ENCODE results near the gene EVC. TPM values are rescaled to one million over a fixed set of nuclear protein-coding genes. Genes with fewer than 3 reads are reported as not detected.
A peak's percentile ranks its signal among the peaks of the same experiment; 100 is the strongest.

EVC gene
- total and polyA plus RNA-seq, 2 of the 8 experiments (the other 6 are each of a cell fraction or from before 2014, with no cell fraction given): 2.6 to 9.8 TPM

GRCh38 chr4:5755161-5755560 is 44.2 kb downstream of the EVC start:
- H4K5ac ChIP-seq (ENCODE audit: insufficient read length, low read depth, low read length): no peak overlapping the region
- H3K9ac ChIP-seq (replicated peaks in 1 of 4; ENCODE audit: extremely low read depth in 1 of 4, low read depth in 3 of 4, low read length in 3 of 4): no peak overlapping the region
- 0 out of 2 replicates have a peak overlapping the region, but pooled peaks have one; percentile 63 for H2BK5ac ChIP-seq (ENCODE audit: low read depth, low read length)
- no peak overlapping the region for H2BK120ac ChIP-seq (replicated peaks; ENCODE audit: low read depth, low read length)
- H3K4ac ChIP-seq (replicated peaks; ENCODE audit: insufficient read length, low read depth, low read length): no peak overlapping the region
- CTCF ChIA-PET (ENCODE audit: partially characterized antibody): interaction anchor here (0.6 to 1.9 kb wide), 3 partner anchors 14 to 305 kb away, joined by 3 to 4 read pairs (median 3); no protein-coding TSS in a partner anchor
- no peak overlapping the region for H2BK15ac ChIP-seq (ENCODE audit: low read length)
- H3K27ac ChIP-seq (ENCODE audit: low read depth, low read length): no peak overlapping the region
- DNase-seq (ENCODE audit: low read depth in 1 of 2, low spot score in 2 of 2): peak in 1 of 2 experiments; percentile 19
- POLR2A ChIA-PET (ENCODE audit: partially characterized antibody): no interaction called here
- no peak overlapping the region for H2AFZ ChIP-seq (ENCODE audit: low read length)
- H3K56ac ChIP-seq (replicated peaks; ENCODE audit: insufficient read length, low read depth, low read length): no peak overlapping the region
- peaks cover 0 to 2% (median 0%) of the 10 kb centered on the region in 4 experiments; a peak in 1 of 7 replicates for H3K27me3 ChIP-seq (replicated peaks in 1 of 4; ENCODE audit: control insufficient read depth in 3 of 4, extremely low read depth in 1 of 4, insufficient read depth in 3 of 4, low read length in 3 of 4)
- H3K18ac ChIP-seq (ENCODE audit: extremely low read depth, low read length): no peak overlapping the region
- H3K79me1 ChIP-seq (ENCODE audit: low read depth, low read length): no peaks in the 10 kb centered on the region
- H3K36me3 ChIP-seq (ENCODE audit: control insufficient read depth in 2 of 4, insufficient read depth in 4 of 4, low read length in 3 of 4): peaks cover 2 to 7% (median 4%) of the 10 kb centered on the region in 4 experiments; a peak in 4 of 8 replicates
- H2BK12ac ChIP-seq (ENCODE audit: low read depth, low read length): no peak overlapping the region
- no peak overlapping the region for H4K8ac ChIP-seq (ENCODE audit: extremely low read depth, insufficient read depth, low read length)
- 84% methylated on average over 15 of the region's 16 CpGs; no CpG with 5 or more reads in 1 of the 2 experiments for WGBS, 2 experiments (ENCODE audit: extremely low coverage in 1 of 2, insufficient coverage in 1 of 2, insufficient read length in 1 of 2, insufficient replicate concordance in 2 of 2, low coverage in 1 of 2, low lambda C conversion rate in 2 of 2, missing lambda C conversion rate in 1 of 2)
- FAIRE-seq: no peak
- no peaks in the 10 kb centered on the region for H3K9me3 ChIP-seq (ENCODE audit: insufficient read depth in 2 of 2, low read depth in 1 of 2, low read length in 1 of 2)
- H2AK5ac ChIP-seq (ENCODE audit: low read depth, low read length): no peak overlapping the region
- H3K23me2 ChIP-seq (ENCODE audit: low read depth, low read length): no peaks in the 10 kb centered on the region; the same call in 1 of the 2 replicates
- TF ChIP-seq EZH2 (IDR thresholded peaks at IDR 0.05; ENCODE audit: low read depth, low read length, severe bottlenecking) (no peak), ASH2L (IDR thresholded peaks at IDR 0.05; ENCODE audit: low read length) (no peak), NANOG (IDR thresholded peaks at IDR 0.05; ENCODE audit: insufficient read depth, low read depth, low read length, poor library complexity, severe bottlenecking) (no peak), GTF2F1 (IDR thresholded peaks at IDR 0.05; ENCODE audit: borderline replicate concordance, low read depth, low read length) (no peak), SP4 (IDR thresholded peaks at IDR 0.05; ENCODE audit: low read length) (no peak), ATF3 (IDR thresholded peaks at IDR 0.05; ENCODE audit: insufficient read depth, low read depth, low read length) (no peak), SUZ12 (IDR thresholded peaks at IDR 0.05; ENCODE audit: low read length) (no peak), NRF1 (IDR thresholded peaks at IDR 0.05; ENCODE audit: low read depth, low read length) (no peak), RBBP5 (IDR thresholded peaks at IDR 0.05; ENCODE audit: borderline replicate concordance, low read depth, low read length) (no peak), POLR2A (IDR thresholded peaks at IDR 0.05; ENCODE audit: control extremely low read depth in 1 of 2, low read depth in 2 of 2, low read length in 2 of 2) (no peak), KDM4A (IDR thresholded peaks at IDR 0.05; ENCODE audit: low read depth, low read length, severe bottlenecking) (no peak)
- H3K14ac ChIP-seq (ENCODE audit: insufficient read length): no peak overlapping the region
- H3K4me3 ChIP-seq (ENCODE audit: extremely low read depth in 1 of 4, insufficient read depth in 2 of 4, low read depth in 3 of 4, low read length in 4 of 4): no peak overlapping the region
- peaks cover 0 to 22% (median 18%) of the 10 kb centered on the region in 4 experiments; a peak in 6 of 7 replicates for H3K4me1 ChIP-seq (replicated peaks in 1 of 4; ENCODE audit: control insufficient read depth in 3 of 4, insufficient read depth in 4 of 4, low read length in 3 of 4)
- no peaks in the 10 kb centered on the region for H4K20me1 ChIP-seq (replicated peaks in 1 of 2; ENCODE audit: control insufficient read depth in 1 of 2, insufficient read depth in 2 of 2, low read length in 2 of 2)
- no peak overlapping the region for H3K23ac ChIP-seq (ENCODE audit: insufficient read length)
- no peaks in the 10 kb centered on the region for H3K79me2 ChIP-seq (ENCODE audit: control insufficient read depth in 1 of 2, insufficient read depth in 2 of 2, low read length in 2 of 2)
- H2BK20ac ChIP-seq (ENCODE audit: low read length): peak overlapping the region; percentile 6; the same call in 1 of the 2 replicates
- H4K91ac ChIP-seq (replicated peaks; ENCODE audit: insufficient read length, low read length): no peak overlapping the region
- H3K4me2 ChIP-seq (ENCODE audit: insufficient read depth in 1 of 2, low read depth in 2 of 2, low read length in 2 of 2): no peak overlapping the region

Measured in H1 (cell line).